ENCODE results near the gene DNASE1.

DNA sequence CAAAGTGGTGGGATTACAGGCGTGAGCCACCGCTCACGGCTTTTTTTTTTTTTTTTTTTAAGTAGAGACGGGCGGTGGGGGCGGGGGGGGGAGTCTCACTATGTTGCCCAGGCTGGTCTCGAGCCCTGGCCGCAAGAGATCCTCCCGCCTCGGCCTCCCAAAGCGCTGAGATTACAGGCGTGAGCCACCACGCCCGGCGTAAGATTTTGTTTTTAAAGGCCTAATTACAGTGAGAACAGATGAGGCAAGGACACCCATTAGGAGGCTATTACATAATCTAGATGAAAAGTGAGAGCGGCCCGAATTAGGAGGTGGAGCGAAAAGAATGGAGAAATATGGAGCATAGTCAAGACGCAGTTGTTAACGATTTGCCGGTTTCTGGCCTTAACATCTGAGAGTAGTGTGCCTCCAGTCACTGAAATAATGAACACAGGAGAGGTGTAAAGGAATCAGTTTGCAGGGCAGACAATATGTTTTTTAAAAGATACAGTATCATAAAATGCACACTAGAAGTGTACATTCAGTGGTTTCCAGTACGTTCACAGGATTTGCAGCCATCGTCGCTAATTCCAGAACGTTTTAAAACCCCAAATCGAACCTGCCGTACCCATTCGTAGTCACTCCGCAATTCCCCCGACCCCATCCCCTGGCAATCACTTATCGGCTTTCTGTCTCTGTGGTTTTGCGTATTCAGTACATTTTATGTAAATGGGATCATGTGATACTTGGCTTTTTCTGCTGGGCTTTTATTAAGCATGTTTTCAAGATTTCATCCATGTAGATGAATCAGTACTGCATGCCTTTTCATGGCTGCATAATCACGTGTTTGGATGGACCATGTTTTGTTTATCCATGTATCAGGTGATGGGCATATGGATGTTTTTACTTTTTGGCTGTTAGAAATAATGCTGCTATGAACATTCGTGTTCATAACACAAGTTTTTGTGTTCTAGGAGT, 41.7 kb upstream of the DNASE1 start:
- TF ChIP-seq TAF1 (IDR thresholded peaks at IDR 0.05; ENCODE audit: borderline replicate concordance, low read depth, low read length): no peak
- TF ChIP-seq POLR2AphosphoS5 (IDR thresholded peaks at IDR 0.05; ENCODE audit: low read depth, low read length): no peak
